ENCODE results near the gene ZNF558.

- no peak for TF ChIP-seq POLR2A (IDR thresholded peaks at IDR 0.05; ENCODE audit: control extremely low read depth in 1 of 2, low read depth in 2 of 2, low read length in 2 of 2)
- no peak for TF ChIP-seq CEBPB (IDR thresholded peaks at IDR 0.05; ENCODE audit: low read depth, low read length)
These were observed 37.3 kb downstream of the ZNF558 start for GRCh38 chr19:8794823-8795222.
